HEK293 (cell line): ENCODE results near the gene FMN1.

ENCODE experiments used
- CTCF ChIA-PET: fragments of 350-600 bp; formaldehyde crosslinking; extraction: SDS; loops from one replicate; lab custom pipeline; 2021; ENCODE audit warnings: antibody characterized with exemption; lab: Yijun Ruan, JAX
- POLR2A ChIA-PET: fragments of 300-600 bp; formaldehyde crosslinking; extraction: SDS; loops from one replicate; lab custom pipeline; 2020; ENCODE audit warnings: antibody characterized with exemption, inconsistent platforms; lab: Yijun Ruan, JAX
- H3K27ac ChIP-seq: fragments of 200-500 bp; sonication (Bioruptor generic); 2 replicates; pipeline ENCODE4 v1.5.1; 2014; ENCODE audit warnings: low read depth, low read length, control low read depth, inconsistent platforms; ENCODE audit errors: extremely low read depth
- H3K36me3 ChIP-seq, 2 experiments: fragments of 200-500 bp in 1 of 2; sonication (Bioruptor generic) in 1 of 2; 1 replicate in 1 of 2; 2 replicates in 1 of 2; pipeline ENCODE4 v1.5.1; 2014 to 2017; ENCODE audit warnings: inconsistent platforms in 2 of 2, low read length in 2 of 2; ENCODE audit not compliant: control insufficient read depth in 2 of 2, insufficient read depth in 1 of 2
- H3K4me1 ChIP-seq: fragments of 200-500 bp; sonication (Bioruptor generic); 2 replicates; pipeline ENCODE4 v1.5.1; 2014; ENCODE audit warnings: mild to moderate bottlenecking, low read length, inconsistent platforms; ENCODE audit not compliant: control insufficient read depth, insufficient read depth
- H3K4me3 ChIP-seq: 2 replicates; pipeline ENCODE4 v1.5.1; 2011; ENCODE audit warnings: low read depth, mild to moderate bottlenecking, control low read depth, low read length, moderate library complexity
- H3K9me3 ChIP-seq: fragments of 200-500 bp; sonication (Bioruptor generic); 2 replicates; pipeline ENCODE4 v1.5.1; 2014; ENCODE audit warnings: low read depth, low read length, inconsistent platforms; ENCODE audit not compliant: control insufficient read depth, insufficient read depth
- BCL11B ChIP-seq: fragments of 450-650 bp; formaldehyde crosslinking; IDR thresholded peaks from 2 replicates; pipeline ENCODE4 v1.5.1; 2016; ENCODE audit warnings: low read depth, missing biosample characterization, missing genetic modification characterization
- BCL6B ChIP-seq: fragments of 450-650 bp; formaldehyde crosslinking; IDR thresholded peaks from 2 replicates; pipeline ENCODE4 v1.5.1; 2017; ENCODE audit warnings: missing biosample characterization, missing genetic modification characterization
- CTCF ChIP-seq: fragments of 450-650 bp; formaldehyde crosslinking; IDR thresholded peaks from 2 replicates; pipeline ENCODE4 v1.5.1; 2016; ENCODE audit warnings: missing biosample characterization, missing genetic modification characterization
- GLIS1 ChIP-seq: fragments of 450-650 bp; formaldehyde crosslinking; IDR thresholded peaks from 2 replicates; pipeline ENCODE4 v1.5.1; 2016; ENCODE audit warnings: missing biosample characterization, missing genetic modification characterization
- KLF10 ChIP-seq: fragments of 450-650 bp; IDR thresholded peaks from 2 replicates; pipeline ENCODE4 v1.5.1; 2018; ENCODE audit warnings: missing biosample characterization, mild to moderate bottlenecking, missing genetic modification characterization
- KLF8 ChIP-seq: fragments of 450-650 bp; formaldehyde crosslinking; IDR thresholded peaks from 2 replicates; pipeline ENCODE4 v1.5.1; 2016; ENCODE audit warnings: missing biosample characterization, missing genetic modification characterization
- SETDB1 ChIP-seq: IDR thresholded peaks from one replicate; pipeline ENCODE4 v1.6.1; 2017; ENCODE audit warnings: mild to moderate bottlenecking, low read length, moderate library complexity, mixed read lengths; ENCODE audit not compliant: insufficient read length
- SP3 ChIP-seq: fragments of 450-650 bp; formaldehyde crosslinking; IDR thresholded peaks from 2 replicates; pipeline ENCODE4 v1.5.1; 2016; ENCODE audit warnings: missing biosample characterization, missing genetic modification characterization
- ZFP41 ChIP-seq: fragments of 450-650 bp; formaldehyde crosslinking; IDR thresholded peaks from 2 replicates; pipeline ENCODE4 v1.5.1; 2016; ENCODE audit warnings: missing biosample characterization, missing genetic modification characterization, borderline replicate concordance
- ZNF140 ChIP-seq: fragments of 450-650 bp; formaldehyde crosslinking; IDR thresholded peaks from 2 replicates; pipeline ENCODE4 v1.5.1; 2016; ENCODE audit warnings: missing biosample characterization, missing genetic modification characterization
- ZNF155 ChIP-seq: fragments of 450-650 bp; formaldehyde crosslinking; IDR thresholded peaks from 2 replicates; pipeline ENCODE4 v1.5.1; 2016; ENCODE audit warnings: missing biosample characterization, missing genetic modification characterization
- ZNF19 ChIP-seq: fragments of 450-650 bp; formaldehyde crosslinking; IDR thresholded peaks from 2 replicates; pipeline ENCODE4; 2016; ENCODE audit warnings: missing biosample characterization, missing genetic modification characterization, low read depth
- ZNF23 ChIP-seq: fragments of 450-650 bp; formaldehyde crosslinking; IDR thresholded peaks from 2 replicates; pipeline ENCODE4 v1.5.1; 2016; ENCODE audit warnings: missing biosample characterization, missing genetic modification characterization, borderline replicate concordance
- ZNF266 ChIP-seq: fragments of 450-650 bp; formaldehyde crosslinking; IDR thresholded peaks from 2 replicates; pipeline ENCODE4 v1.5.1; 2016; ENCODE audit warnings: missing biosample characterization, missing genetic modification characterization, low read depth
- ZNF335 ChIP-seq: fragments of 450-650 bp; formaldehyde crosslinking; conservative IDR thresholded peaks from 2 replicates; pipeline ENCODE4 v1.5.1; 2016; ENCODE audit warnings: missing biosample characterization, missing genetic modification characterization
- ZNF37A ChIP-seq: fragments of 450-650 bp; IDR thresholded peaks from 2 replicates; pipeline ENCODE4 v1.5.1; 2018; ENCODE audit warnings: missing biosample characterization, missing genetic modification characterization
- ZNF398 ChIP-seq: fragments of 450-650 bp; formaldehyde crosslinking; IDR thresholded peaks from 2 replicates; pipeline ENCODE4 v1.5.1; 2017; ENCODE audit warnings: missing biosample characterization, missing genetic modification characterization
- ZNF416 ChIP-seq: fragments of 450-650 bp; formaldehyde crosslinking; IDR thresholded peaks from 2 replicates; pipeline ENCODE4 v1.5.1; 2016; ENCODE audit warnings: missing biosample characterization, missing genetic modification characterization
- ZNF426 ChIP-seq: fragments of 450-650 bp; formaldehyde crosslinking; IDR thresholded peaks from 2 replicates; pipeline ENCODE4 v1.5.1; 2017; ENCODE audit warnings: missing biosample characterization, missing genetic modification characterization, mild to moderate bottlenecking, inconsistent platforms, moderate library complexity
- ZNF501 ChIP-seq: fragments of 450-650 bp; formaldehyde crosslinking; IDR thresholded peaks from 2 replicates; pipeline ENCODE4 v1.5.1; 2016; ENCODE audit warnings: missing biosample characterization, missing genetic modification characterization
- ZNF544 ChIP-seq: fragments of 450-650 bp; formaldehyde crosslinking; IDR thresholded peaks from 2 replicates; pipeline ENCODE4 v1.5.0; 2017; ENCODE audit warnings: missing biosample characterization, missing genetic modification characterization
- ZNF571 ChIP-seq: fragments of 450-650 bp; formaldehyde crosslinking; IDR thresholded peaks from 2 replicates; pipeline ENCODE4 v1.5.0; 2017; ENCODE audit warnings: missing biosample characterization, missing genetic modification characterization
- ZNF670 ChIP-seq: fragments of 450-650 bp; formaldehyde crosslinking; IDR thresholded peaks from 2 replicates; pipeline ENCODE4 v1.5.1; 2016; ENCODE audit warnings: missing biosample characterization, missing genetic modification characterization, low read depth
- ZNF701 ChIP-seq: fragments of 450-650 bp; formaldehyde crosslinking; IDR thresholded peaks from 2 replicates; pipeline ENCODE4 v1.5.1; 2016; ENCODE audit warnings: missing biosample characterization, missing genetic modification characterization
- ZNF785 ChIP-seq: fragments of 450-650 bp; formaldehyde crosslinking; IDR thresholded peaks from 2 replicates; pipeline ENCODE4 v1.5.1; 2016; ENCODE audit warnings: missing biosample characterization, missing genetic modification characterization
- TF ChIP-seq, protein P1 (sequence below): fragments of 450-650 bp; formaldehyde crosslinking; IDR thresholded peaks from 2 replicates; pipeline ENCODE4 v1.5.1; 2016; ENCODE audit warnings: missing biosample characterization, missing genetic modification characterization

FMN1 gene

DNA sequence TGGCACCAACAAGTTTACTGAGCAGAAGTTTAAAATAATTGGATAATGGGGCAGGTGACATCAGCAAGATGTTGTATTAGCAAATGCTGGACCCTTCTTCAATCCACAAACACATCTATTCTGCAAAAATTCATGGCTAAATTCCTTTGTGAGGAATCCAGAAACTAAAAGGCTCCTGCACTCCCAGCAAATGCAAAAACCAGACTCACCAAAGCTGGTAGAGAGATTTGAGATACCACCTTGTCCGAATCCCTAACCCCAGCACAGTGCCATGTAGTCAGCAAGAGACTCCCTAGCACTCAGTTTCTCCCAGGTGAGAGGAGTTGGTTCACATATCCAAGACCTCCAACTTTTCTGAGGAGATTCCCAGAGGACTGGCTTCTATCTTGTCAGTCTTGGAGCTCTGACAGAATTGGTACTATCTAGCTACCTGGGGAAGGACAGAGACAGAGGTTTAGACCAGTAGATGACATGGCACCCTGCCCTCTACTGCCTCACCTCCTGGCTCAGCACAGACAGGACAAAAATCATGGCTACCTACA is 454.9 kb downstream of the FMN1 start:
- H3K9me3 ChIP-seq = no peaks in the 10 kb centered on the region
- no peak overlapping the region for H3K4me3 ChIP-seq
- TF ChIP-seq ZFP41 (tag by site-specific recombination) = no peak
- TF ChIP-seq ZNF155 (tag by site-specific recombination) = no peak
- no peak for TF ChIP-seq ZNF416 (tag by site-specific recombination)
- TF ChIP-seq ZNF140 (tag by site-specific recombination) = no peak
- no peak for TF ChIP-seq ZNF670
- no peak for TF ChIP-seq SETDB1
- H3K36me3 ChIP-seq = no peaks in the 10 kb centered on the region
- ChIA-PET POLR2A (no interaction called here), CTCF (interaction anchor here (0.7 kb wide), 1 partner anchor 217 kb away, joined by 3 read pairs; no protein-coding TSS in a partner anchor)
- no peaks in the 10 kb centered on the region; the same call in 1 of the 2 replicates for H3K4me1 ChIP-seq
- H3K27ac ChIP-seq = no peak overlapping the region

DNA sequence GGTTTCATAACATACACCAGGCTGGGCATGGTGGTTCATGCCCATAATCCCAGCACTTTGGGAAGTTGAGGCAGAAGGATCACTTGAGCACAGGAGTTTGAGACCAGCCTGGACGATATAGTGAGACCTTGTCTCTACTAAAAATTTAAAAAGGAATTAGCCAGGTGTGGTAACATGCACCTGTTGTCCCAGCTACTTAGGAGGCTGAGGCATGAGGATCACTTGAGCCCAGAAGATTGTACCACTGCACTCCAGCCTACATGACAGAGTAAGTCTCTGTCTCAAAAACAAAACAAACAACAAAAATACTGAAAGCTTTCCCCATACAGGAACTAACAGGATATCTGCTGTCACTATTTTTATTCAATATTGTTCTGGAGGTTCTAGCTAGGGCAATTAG is 455.8 kb downstream of the FMN1 start:
- H3K4me1 ChIP-seq = no peaks in the 10 kb centered on the region; the same call in 1 of the 2 replicates
- CTCF ChIA-PET = no interaction called here
- no peaks in the 10 kb centered on the region for H3K9me3 ChIP-seq
- TF ChIP-seq GLIS1 (tag by site-specific recombination) (no peak), CTCF (tag by site-specific recombination) (no peak), BCL11B (no peak), ZNF544 (tag by site-specific recombination) (no peak), ZNF701 (no peak), ZNF19 (tag by site-specific recombination) (no peak), ZNF23 (no peak), ZNF335 (tag by site-specific recombination) (no peak), ZNF785 (tag by site-specific recombination) (no peak), KLF8 (tag by site-specific recombination) (no peak), ZNF571 (tag by site-specific recombination) (no peak), SP3 (tag by site-specific recombination) (no peak), ZNF426 (tag by site-specific recombination) (no peak)
- TF ChIP-seq, protein P1, sequence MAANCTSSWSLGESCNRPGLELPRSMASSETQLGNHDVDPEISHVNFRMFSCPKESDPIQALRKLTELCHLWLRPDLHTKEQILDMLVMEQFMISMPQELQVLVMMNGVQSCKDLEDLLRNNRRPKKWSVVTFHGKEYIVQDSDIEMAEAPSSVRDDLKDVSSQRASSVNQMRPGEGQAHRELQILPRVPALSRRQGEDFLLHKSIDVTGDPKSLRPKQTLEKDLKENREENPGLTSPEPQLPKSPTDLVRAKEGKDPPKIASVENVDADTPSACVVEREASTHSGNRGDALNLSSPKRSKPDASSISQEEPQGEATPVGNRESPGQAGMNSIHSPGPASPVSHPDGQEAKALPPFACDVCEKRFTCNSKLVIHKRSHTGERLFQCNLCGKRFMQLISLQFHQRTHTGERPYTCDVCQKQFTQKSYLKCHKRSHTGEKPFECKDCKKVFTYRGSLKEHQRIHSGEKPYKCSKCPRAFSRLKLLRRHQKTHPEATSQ = no peak
- H3K27ac ChIP-seq = no peak overlapping the region
- no peaks in the 10 kb centered on the region for H3K36me3 ChIP-seq
- POLR2A ChIA-PET = no interaction called here
- H3K4me3 ChIP-seq = no peak overlapping the region

DNA sequence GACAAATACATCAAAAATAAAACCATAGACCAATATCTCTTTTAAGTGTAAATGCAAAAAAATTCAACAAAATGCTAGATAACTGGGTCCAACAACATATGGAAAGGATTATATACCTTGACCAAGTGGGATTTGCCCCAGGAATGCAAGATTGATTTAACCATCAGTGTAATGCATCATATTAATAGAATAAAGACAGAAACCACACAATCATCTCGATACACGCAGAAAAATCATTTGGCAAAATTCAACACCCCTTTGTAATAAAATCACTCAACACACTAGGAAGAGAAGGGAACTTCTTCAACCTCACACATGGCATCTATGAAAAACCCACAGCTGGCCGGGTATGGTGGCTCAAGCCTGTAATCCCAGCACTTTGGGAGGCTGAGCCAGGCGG is 457.2 kb downstream of the FMN1 start:
- ChIA-PET CTCF (no interaction called here), POLR2A (no interaction called here)
- no peaks in the 10 kb centered on the region for H3K4me1 ChIP-seq
- H3K36me3 ChIP-seq = no peaks in the 10 kb centered on the region
- H3K27ac ChIP-seq = no peak overlapping the region
- H3K9me3 ChIP-seq = no peaks in the 10 kb centered on the region
- no peak overlapping the region for H3K4me3 ChIP-seq
- no peak for TF ChIP-seq ZNF37A
- no peak for TF ChIP-seq BCL6B (tag by site-specific recombination)
- no peak for TF ChIP-seq ZNF266
- no peak for TF ChIP-seq KLF10
- TF ChIP-seq ZNF398 (tag by site-specific recombination) = no peak
- TF ChIP-seq ZNF501 = no peak
